GM03348 (cell line): ENCODE measurements around the gene RAMP1.
"Not testable (repeated sequence)": the region's sequence is repeated elsewhere in the genome, so short reads cannot be mapped to it uniquely, and the experiment has no call there.

Experiments used
- DNase-seq: peaks from one replicate; pipeline ENCODE4 v3.0.0; 2012; ENCODE audit warnings: low spot score

The RAMP1 gene

DNA sequence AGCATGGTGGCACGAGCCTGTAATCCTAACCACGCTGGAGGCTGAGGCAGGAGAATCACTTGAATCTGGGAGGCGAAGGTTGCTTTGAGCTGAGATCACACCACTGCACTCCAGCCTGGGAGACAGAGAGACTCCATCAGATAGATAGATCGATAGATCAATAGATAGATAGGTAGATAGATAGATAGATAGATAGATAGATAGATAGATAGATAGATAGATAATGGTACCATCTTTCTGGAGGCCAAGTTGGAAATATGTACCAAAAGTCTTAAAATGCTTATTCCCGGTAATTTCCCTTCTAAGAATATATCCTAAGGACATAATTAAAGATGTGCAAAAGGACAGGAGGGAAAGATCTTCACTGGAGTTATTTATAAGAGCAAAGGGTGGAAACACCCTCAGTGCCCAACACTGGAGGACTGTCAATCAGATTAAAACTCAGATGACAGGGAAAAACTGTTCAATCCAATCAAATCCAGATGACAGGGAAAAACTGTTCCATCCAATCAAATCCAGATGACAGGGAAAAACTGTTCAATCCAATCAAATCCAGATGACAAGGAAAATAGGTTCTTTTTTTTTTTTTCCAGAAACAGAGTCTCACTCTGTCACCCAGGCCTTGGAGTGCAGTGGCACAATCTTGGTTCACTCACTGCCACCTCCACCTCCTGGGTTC lies 58.4 kb downstream of the RAMP1 start:
- DNase-seq = no peak

DNA sequence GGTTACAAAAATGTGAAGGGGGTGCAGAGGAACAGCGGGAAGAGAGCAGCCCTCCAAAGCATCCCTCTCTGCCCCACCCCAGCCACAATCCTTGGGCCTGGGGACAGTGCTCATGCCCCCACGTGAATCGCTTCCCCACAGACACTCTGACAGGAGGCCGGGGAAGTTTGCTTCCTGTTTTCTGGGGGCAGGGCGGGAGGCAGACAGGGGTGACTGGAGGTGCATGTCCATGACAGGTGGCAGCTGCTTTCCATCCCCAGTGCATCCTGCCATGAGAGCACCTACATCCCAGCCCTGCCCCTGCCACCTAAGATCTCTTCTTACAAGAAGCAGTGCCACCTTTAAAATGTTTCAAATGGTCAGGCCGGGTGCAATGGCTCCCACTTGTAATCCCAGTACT lies 60.2 kb downstream of the RAMP1 start:
- DNase-seq = no peak

- DNase-seq = peak; percentile 59
These were observed 61.2 kb downstream of the RAMP1 start for GRCh38 chr2:237920673-237921072.

DNA sequence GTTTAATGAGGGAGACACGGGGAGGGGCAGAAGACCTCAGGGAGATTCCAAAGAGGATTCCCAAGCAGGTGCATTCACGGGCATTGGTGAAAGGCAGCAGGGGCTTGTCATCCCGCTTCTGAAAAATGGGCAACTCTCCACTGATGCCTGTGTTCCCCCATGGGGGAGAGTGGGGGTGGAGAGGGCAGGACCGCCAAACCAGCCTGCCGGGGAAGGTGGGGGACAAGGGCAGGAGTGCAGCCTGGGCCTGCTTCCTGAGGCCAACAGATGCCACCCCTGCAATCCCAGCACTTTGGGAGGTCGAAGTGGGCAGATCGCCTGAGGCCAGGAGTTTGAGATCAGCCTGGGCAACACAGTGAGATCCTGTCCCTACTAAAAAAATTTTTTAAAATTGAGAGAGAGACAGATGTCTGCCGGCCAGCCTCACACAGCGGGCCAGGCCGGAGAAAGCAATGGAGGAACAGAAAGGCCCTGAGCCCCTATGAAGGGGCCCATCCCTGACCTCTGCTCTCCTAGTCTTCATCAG lies 62.6 kb downstream of the RAMP1 start:
- no peak for DNase-seq

DNA sequence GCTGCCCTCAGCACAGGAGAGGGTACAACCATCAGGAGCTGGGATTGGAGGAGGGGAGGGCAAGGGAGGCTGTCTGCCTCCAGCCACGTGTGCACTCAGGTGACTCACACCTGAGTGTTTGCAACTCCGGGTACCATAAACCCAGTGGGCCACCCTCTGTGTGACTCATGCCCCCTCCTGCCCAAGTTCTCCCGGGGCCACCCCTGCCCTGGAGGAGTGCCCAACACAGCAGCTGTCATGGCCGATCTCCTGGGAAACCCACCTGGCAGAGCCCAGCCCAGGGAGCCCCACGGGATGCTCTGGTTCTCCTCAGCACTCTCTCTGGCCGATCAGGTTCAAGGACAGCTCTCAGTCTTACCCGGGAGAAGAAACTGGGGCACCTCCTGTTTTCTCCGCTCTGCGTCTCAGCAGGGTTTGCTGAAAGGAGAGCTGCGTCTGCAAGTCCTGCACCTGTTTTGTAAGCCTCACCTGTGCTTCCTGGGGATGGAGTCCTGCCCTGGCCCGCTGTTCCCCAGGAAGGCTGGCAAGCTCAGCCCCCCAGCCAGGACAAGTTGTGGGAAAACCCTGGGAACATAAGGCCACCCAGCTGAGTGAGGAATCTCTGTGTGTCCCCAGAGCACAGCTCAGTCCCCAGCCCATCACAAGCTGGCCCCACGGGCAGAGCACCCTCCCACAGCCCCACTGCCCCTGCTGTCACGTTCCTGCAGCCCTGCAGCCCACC lies 63.4 kb downstream of the RAMP1 start:
- no peak for DNase-seq

- peak; percentile 96 for DNase-seq
These were observed 64.2 kb downstream of the RAMP1 start for GRCh38 chr2:237923481-237924163.

DNA sequence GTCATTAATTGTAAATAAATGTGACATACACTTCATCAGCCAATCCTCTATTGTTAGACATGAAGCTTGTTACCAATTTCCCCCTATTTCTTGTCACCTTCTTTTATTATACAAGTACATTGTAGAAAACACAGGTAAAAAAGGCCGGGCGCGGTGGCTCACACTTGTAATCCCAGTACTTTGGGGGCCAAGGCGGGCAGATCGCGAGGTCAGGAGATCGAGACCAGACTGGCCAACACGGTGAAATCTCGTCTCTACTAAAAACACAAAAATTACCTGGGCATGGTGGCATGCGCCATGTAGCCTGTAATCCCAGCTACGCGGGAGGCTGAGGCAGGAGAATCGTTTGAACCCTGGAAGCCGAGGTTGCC lies 64.7 kb downstream of the RAMP1 start:
- no peak for DNase-seq

GRCh38 chr2:237927135-237927534 lies 67.7 kb downstream of the RAMP1 start:
- no peak for DNase-seq

DNA sequence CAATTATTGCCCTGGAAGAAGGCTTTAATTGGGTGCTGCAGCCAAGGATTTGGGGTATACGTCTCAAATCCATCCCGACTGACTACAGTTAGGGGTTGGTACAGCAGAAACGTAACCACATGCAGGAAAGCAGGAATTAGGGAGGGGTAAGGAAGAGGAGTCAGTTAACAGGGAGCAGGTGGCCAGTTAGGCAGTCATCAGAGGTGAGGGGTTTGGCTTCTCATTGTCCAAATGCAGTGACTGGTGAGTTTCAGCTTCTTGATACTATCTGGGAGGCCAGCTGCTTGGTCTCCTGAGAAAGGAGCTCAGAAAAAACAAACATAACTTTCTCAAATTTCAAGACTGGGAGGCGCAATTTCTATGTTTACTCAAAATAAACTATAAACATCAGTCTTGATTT lies 68.6 kb downstream of the RAMP1 start:
- no peak for DNase-seq

GRCh38 chr2:237929979-237930378 lies 70.6 kb downstream of the RAMP1 start:
- DNase-seq = no peak

DNA sequence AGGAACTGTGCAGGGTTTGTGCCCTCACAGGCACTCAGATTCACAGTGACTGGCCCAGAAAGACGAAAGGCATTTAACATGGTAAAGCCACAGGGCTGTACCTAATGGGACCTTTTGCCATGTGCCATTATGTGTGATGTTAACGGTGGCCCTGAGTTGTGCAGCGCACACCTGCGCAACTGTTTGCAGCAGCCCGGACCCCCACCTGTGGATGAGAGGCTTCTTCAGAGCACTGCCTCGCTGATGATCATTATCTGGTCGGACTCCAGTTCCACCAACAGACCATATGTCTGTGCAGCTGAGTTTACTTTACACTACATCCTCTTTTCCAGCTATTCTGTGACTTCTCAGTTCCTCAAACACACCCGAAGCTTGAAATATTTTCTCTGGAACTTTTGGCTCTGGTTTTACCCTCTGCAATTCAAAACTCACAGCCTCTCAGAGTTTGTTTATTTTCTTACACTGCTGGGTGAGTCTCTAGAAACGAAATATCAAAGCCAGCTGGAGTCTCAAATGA lies 71.8 kb downstream of the RAMP1 start:
- peak; percentile 53 for DNase-seq

GRCh38 chr2:237932731-237933131 lies 73.3 kb downstream of the RAMP1 start:
- DNase-seq = peak; percentile 67

- no peak for DNase-seq
These were observed 74.8 kb downstream of the RAMP1 start for GRCh38 chr2:237934186-237934585.

DNA sequence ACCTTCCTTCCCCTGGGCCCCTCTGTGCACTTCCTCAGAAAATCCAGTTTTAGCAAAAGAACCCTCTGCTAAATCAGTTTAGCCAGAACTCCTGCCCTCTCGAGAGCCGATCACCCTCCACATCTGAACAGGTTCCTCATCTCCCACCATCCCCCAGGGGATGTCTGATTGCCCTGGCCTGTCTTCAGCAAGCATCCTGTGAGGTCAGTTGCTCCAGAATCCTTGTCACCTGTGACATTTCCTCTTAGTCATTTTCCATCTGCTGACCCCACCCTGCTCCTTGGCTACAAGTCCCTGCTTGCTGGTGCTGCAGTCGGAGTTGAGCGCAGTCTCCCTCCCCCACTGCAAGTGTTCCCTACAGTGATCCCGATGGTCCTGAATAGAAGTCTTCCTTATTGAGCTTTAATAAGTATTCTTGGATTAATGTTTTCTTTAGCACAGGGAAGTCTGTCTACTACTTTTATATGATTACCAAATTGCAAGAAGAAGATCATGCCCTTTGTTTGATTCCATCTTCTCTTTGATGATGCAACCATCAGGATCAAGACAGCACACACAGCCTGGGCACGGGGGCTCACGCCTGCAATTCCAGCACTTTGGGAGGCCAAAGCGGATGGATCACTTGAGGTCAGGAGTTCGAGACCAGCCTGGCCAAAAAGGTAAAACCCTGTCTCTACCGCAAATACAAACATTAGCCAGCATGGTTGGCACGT lies 76.5 kb downstream of the RAMP1 start:
- no peak for DNase-seq

DNA sequence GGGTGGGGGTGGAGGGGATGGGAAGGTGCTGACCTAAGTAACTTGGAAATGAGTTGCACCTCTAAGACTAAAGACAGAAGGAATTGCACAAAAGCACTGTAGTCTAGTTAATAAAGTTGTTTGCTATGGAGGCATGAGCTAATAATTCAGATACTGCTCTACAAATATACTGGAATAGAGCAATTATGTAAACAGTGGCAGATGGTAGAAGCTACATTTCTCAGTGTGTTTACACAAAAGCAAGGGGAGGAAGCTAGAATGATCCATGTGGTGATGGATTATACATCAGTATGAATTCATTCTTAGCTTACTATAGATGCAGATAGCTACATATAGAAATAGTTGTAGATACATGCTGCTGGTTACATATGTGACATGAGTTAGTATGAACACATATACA lies 79.8 kb downstream of the RAMP1 start:
- no peak for DNase-seq

GRCh38 chr2:237940828-237941227 lies 81.4 kb downstream of the RAMP1 start:
- no peak for DNase-seq

GRCh38 chr2:237941239-237941638 lies 81.8 kb downstream of the RAMP1 start:
- DNase-seq = no peak

GRCh38 chr2:237942513-237942899 lies 83.1 kb downstream of the RAMP1 start:
- DNase-seq = no peak

GRCh38 chr2:237943395-237944094 lies 84.1 kb downstream of the RAMP1 start:
- no peak for DNase-seq

GRCh38 chr2:237944302-237944701 lies 84.9 kb downstream of the RAMP1 start:
- DNase-seq = no peak

- no peak for DNase-seq
These were observed 87.0 kb downstream of the RAMP1 start for GRCh38 chr2:237946423-237946822.

- DNase-seq = not testable (repeated sequence)
These were observed 91.9 kb downstream of the RAMP1 start for GRCh38 chr2:237951354-237951753.
